ENCODE measurements around the gene TPRN.

Gene TPRN

GRCh38 chr9:137205126-137206069 is 4.9 kb upstream of the TPRN start, which contains the start of the genes NDOR1 and TMEM203:
TSS of gene NDOR1 (plus strand) at chr9:137205700. CDS start at chr9:137205778, 78 bp downstream.
TSS of gene TMEM203 (minus strand) at chr9:137205648. CDS start at chr9:137205414, 234 bp downstream.
- DNase-seq: peak; percentile 68

GRCh38 chr9:137204731-137205125 is 4.2 kb upstream of the TPRN start:
- no peak for DNase-seq

- no peak for DNase-seq
These were observed 2.4 kb upstream of the TPRN start for GRCh38 chr9:137202966-137203365.

- DNase-seq: no peak
These were observed 796 bp upstream of the TPRN start for GRCh38 chr9:137201205-137201868.

- no peak for DNase-seq
These were observed 975 bp downstream of the TPRN start for GRCh38 chr9:137199411-137200121.

DNA sequence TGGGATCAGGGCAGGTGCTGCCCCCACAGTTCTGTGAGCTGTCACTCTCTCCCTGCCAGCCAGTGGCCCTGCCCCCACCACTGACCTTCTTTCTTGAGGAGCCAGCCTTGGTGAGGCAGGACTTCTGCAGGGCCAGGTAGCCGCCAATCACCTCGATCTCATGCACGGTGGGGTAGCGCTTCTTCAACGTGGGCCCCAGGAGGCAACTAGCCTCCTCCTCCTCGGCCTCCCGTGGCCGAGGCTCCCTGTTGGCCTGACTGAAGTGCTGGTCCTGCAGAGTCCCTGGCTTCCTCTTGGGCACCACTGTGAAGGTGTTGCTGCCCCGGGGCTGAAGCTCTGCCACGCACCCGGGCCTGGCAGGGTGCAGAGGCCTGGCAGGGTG is 1.6 kb downstream of the TPRN start:
- no peak for DNase-seq

DNA sequence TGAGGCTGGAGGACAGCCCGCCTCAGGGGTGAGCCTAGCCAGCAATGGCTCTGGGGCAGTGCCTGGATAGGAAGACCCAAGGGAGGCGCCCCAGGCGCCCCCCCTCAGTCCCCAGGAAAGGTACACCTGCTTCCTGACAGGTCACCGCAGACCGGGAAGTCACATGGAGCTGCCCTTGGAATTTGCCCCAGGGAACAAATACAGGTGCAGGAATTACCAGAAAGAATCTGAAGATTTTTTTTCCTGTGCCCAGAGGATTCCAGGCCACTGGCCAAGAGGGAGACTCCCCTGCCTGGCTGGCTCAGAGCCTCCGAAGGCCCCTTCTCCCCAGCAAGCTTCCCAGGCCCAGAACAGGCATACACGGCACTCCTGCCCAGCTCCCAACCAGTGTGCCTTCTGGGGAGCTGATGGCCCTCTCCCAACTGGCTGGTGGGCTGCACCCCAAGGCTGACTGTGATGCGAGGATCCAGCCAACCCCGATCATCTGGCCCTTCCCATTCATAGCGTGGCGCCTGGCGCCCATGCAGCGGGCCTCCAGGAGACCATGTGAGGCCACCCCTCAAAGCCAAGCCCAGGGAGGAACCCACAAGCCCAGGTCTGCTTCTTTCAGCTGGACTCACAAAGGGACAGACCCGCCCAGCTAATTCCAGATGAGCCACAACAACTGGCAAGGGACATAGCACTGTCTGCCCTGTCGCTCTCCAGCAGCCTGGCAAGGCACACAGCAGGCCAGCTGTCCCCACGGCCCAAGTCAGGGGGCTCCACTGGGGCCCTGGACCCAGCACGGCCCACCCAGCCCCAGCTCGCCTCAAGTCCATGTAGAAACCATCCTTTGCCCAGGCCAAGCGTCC is 2.3 kb downstream of the TPRN start:
- DNase-seq: no peak

GRCh38 chr9:137195525-137196220 is 4.9 kb downstream of the TPRN start:
- DNase-seq: no peak

GRCh38 chr9:137194909-137195308 is 5.6 kb downstream of the TPRN start:
- DNase-seq: no peak

GRCh38 chr9:137194388-137194787 is 6.2 kb downstream of the TPRN start:
- no peak for DNase-seq

GRCh38 chr9:137193771-137194170 is 6.8 kb downstream of the TPRN start:
- DNase-seq: no peak

DNA sequence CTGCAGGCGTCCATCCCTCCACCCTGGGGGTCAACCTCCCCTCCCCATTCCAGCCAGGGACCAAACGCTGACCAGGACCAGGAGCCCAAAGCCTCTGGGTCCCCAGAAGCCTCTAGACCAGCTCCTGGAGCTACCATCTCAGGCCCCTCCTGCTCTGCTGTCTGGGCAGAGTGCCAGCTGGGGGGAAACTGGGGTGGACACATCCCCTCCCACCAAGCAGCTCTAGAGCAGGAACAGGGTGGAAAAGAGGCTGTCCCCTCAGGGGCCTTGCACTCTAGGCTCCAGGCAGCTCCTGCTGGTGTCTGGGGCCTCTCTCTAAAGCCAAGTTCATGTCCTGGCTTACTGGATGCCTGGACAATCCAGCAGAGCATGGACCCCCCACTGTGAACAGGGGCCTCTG is 7.7 kb downstream of the TPRN start:
- DNase-seq: no peak

DNA sequence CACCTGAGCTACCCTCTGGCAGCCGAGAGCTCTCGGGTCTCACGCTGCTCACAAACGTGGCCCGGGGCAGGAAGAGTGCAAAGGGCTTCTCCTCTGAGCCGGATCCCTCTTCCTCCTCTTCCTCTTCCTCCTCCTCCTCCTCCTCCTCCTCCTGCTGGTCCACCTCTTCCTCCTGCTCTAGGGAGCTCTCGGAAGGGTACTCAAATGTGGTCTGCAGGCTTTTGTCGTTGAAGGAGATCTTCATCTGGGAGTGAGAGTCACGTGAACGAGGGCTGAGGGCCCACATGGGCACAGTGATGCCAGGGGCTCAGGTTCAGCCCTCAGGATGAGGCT is 8.1 kb downstream of the TPRN start:
- DNase-seq: no peak

GRCh38 chr9:137191691-137192447 is 8.7 kb downstream of the TPRN start:
- no peak for DNase-seq

GRCh38 chr9:137191245-137191644 is 9.3 kb downstream of the TPRN start:
- no peak for DNase-seq

- no peak for DNase-seq
These were observed 10.2 kb downstream of the TPRN start for GRCh38 chr9:137190315-137190856.

DNA sequence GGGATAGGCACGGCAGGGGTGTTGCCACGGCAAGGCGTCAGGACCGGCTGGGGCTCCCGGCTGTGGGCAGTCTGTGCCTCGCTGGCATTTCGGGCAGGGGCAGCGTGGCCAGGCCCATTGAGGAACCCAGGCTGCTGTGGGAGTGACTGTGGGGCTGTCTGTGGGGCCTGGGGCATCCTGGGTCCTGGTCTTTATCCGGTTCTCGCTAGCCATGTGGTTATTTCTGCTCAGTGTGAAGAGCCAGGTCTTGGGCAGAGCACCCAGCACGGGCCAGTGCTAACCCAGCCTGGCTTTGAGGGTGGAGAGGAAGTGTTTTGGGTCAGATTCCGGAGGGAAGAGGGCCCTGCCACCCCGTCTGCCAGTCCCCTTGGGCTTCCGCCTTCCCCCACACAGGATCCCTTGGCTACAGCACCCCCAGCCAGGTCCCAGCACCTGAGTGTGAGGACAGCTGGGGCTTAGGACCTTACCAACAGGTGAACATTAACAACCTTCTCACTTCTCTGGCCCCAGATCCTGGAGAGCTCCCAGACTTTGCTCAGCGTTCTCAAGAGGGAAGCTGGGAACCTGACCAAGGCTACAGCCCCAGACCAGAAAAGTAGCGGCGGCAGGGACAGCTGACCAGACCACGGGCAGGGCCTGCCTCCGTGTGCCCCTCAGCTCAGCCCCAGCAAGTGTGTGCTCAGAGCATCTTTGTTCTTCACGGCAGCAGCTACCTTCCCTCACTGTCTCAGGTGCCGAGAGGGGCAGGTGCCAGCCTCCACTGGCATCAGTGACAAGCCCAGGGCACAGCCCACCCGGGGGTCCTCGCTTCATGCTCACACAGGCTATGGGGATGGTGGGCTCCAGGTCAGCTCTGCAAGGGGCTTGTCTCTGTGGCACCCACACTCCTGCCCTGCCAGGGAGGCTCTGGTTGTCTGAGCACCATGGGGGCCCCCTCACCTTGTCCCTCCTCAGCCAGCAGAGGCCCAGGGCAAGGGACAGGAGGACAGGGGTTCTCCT is 10.9 kb downstream of the TPRN start:
- no peak for DNase-seq

- peak; percentile 66 for DNase-seq
These were observed 11.8 kb downstream of the TPRN start, which contains the start of the genes ANAPC2 and SSNA1 for GRCh38 chr9:137188490-137189296. TSS of gene ANAPC2 (minus strand) at chr9:137188560. CDS start at chr9:137188532, 28 bp downstream. TSS of gene SSNA1 (plus strand) at chr9:137188676. CDS start at chr9:137188727, 51 bp downstream.

Data from amniotic stem cell (primary cell).